Panc1 (cell line): ENCODE measurements around the gene BASP1. TPM values are rescaled to one million over a fixed set of nuclear protein-coding genes. Genes with fewer than 3 reads are reported as not detected.

Source experiments
- ATAC-seq: fragments of 200-7000 bp; cut with Tn5 transposase; 2 replicates; pipeline ENCODE4 v1.9.1; 2020; ENCODE audit warnings: mild to moderate bottlenecking, moderate library complexity
- BruUV-seq: library from RNA; stranded (reverse); fragments of 400-500 nt; replicated peaks from 2 replicates; lab custom pipeline; 2021; lab: Mats Ljungman, UMichigan
- CTCF ChIA-PET: fragments of 300-600 bp; sonication (Branson Sonifier 250); formaldehyde crosslinking; loops from one replicate; lab custom pipeline; 2022; ENCODE audit warnings: antibody characterized with exemption; lab: Charles Lee
- POLR2A ChIA-PET: fragments of 300-600 bp; sonication (Branson Sonifier 250); formaldehyde crosslinking; loops from one replicate; lab custom pipeline; 2022; ENCODE audit warnings: antibody characterized with exemption; lab: Charles Lee
- DNase-seq: peaks from one replicate; pipeline ENCODE4 v3.0.0-alpha.2; 2010; ENCODE audit warnings: low read depth, low spot score
- H3K27ac ChIP-seq: 2 replicates; pipeline ENCODE4 v1.5.1; 2011; ENCODE audit warnings: mild to moderate bottlenecking, low read length, inconsistent platforms
- H3K27me3 ChIP-seq: fragments of 200-500 bp; sonication (Bioruptor generic); 2 replicates; pipeline ENCODE4 v1.6.0; 2014; ENCODE audit warnings: low read length, inconsistent platforms; ENCODE audit not compliant: control insufficient read depth, insufficient read depth
- H3K36me3 ChIP-seq: fragments of 200-500 bp; sonication (Bioruptor generic); 2 replicates; pipeline ENCODE4 v1.5.1; 2014; ENCODE audit warnings: inconsistent platforms, mild to moderate bottlenecking, low read length, moderate library complexity; ENCODE audit not compliant: control insufficient read depth, insufficient read depth
- H3K4me1 ChIP-seq: 2 replicates; pipeline ENCODE4 v1.5.1; 2011; ENCODE audit warnings: inconsistent platforms, mild to moderate bottlenecking, low read length, moderate library complexity; ENCODE audit not compliant: control insufficient read depth, insufficient read depth
- H3K4me3 ChIP-seq, 2 experiments: 2 replicates each; pipeline ENCODE4 v1.5.1; 2011 to 2012; ENCODE audit warnings: low read depth in 2 of 2, low read length in 2 of 2, mild to moderate bottlenecking in 2 of 2, inconsistent platforms in 1 of 2, moderate library complexity in 1 of 2
- H3K9me3 ChIP-seq: fragments of 200-500 bp; sonication (Bioruptor generic); 2 replicates; pipeline ENCODE4 v1.5.1; 2014; ENCODE audit warnings: low read depth, mild to moderate bottlenecking, inconsistent platforms, low read length, moderate library complexity; ENCODE audit not compliant: control insufficient read depth, insufficient read depth
- POLR2AphosphoS5 ChIP-seq: IDR thresholded peaks from 2 replicates; pipeline ENCODE4 v1.6.1; 2012; ENCODE audit warnings: mild to moderate bottlenecking, low read depth, low read length, moderate library complexity
- SIN3A ChIP-seq: IDR thresholded peaks from 2 replicates; pipeline ENCODE4 v1.6.1; 2012; ENCODE audit warnings: low read depth, mild to moderate bottlenecking, low read length, moderate library complexity, borderline replicate concordance; ENCODE audit not compliant: insufficient read depth
- TCF7L2 ChIP-seq: IDR thresholded peaks from 2 replicates; pipeline ENCODE4 v1.6.1; 2011; ENCODE audit warnings: mild to moderate bottlenecking, low read depth, low read length, inconsistent platforms
- in situ Hi-C: cut with HindIII; loops from 2 replicates; pipeline ENCODE4 v1.10.0; 2016; ENCODE audit warnings: low sequenced_read_pairs, low pct_unique_long_range_greater_than_20kb
- intact Hi-C: fragments of 100-400 bp; cut with micrococcal nuclease; formaldehyde crosslinking; loops from one replicate; pipeline ENCODE4 v1.10.0; 2022; ENCODE audit not compliant: unreplicated experiment
- total RNA-seq: library from RNA; stranded (reverse); gene quantifications from one replicate; pipeline ENCODE4 v1.2.1, GENCODE V29; 2021; ENCODE audit not compliant: unreplicated experiment
- TF ChIP-seq, protein P1 (sequence below), 2 experiments: IDR thresholded peaks; 2 replicates each; pipeline ENCODE4 v1.6.1; 2011 to 2012; ENCODE audit warnings: low read depth in 2 of 2, control low read depth in 1 of 2, low read length in 1 of 2, mild to moderate bottlenecking in 1 of 2, moderate library complexity in 1 of 2; ENCODE audit not compliant: insufficient read depth in 1 of 2
- TF ChIP-seq, protein P2 (sequence below): fragments of 450-650 bp; IDR thresholded peaks from 2 replicates; pipeline ENCODE4 v1.5.1; 2017; ENCODE audit warnings: mild to moderate bottlenecking

BASP1 gene
- total RNA-seq, 1 experiment from 2014 or later, result 217 TPM

GRCh38 chr5:17182981-17183380, 34.5 kb upstream of the BASP1 start:
- H3K4me1 ChIP-seq, result no peaks in the 10 kb centered on the region
- in situ Hi-C loops (no loop called here), intact Hi-C loops (no loop called here)
- ATAC-seq (no peak), DNase-seq (no peak)
- H3K9me3 ChIP-seq, result no peaks in the 10 kb centered on the region
- CTCF ChIA-PET, result no interaction called here
- TF ChIP-seq, protein P1, sequence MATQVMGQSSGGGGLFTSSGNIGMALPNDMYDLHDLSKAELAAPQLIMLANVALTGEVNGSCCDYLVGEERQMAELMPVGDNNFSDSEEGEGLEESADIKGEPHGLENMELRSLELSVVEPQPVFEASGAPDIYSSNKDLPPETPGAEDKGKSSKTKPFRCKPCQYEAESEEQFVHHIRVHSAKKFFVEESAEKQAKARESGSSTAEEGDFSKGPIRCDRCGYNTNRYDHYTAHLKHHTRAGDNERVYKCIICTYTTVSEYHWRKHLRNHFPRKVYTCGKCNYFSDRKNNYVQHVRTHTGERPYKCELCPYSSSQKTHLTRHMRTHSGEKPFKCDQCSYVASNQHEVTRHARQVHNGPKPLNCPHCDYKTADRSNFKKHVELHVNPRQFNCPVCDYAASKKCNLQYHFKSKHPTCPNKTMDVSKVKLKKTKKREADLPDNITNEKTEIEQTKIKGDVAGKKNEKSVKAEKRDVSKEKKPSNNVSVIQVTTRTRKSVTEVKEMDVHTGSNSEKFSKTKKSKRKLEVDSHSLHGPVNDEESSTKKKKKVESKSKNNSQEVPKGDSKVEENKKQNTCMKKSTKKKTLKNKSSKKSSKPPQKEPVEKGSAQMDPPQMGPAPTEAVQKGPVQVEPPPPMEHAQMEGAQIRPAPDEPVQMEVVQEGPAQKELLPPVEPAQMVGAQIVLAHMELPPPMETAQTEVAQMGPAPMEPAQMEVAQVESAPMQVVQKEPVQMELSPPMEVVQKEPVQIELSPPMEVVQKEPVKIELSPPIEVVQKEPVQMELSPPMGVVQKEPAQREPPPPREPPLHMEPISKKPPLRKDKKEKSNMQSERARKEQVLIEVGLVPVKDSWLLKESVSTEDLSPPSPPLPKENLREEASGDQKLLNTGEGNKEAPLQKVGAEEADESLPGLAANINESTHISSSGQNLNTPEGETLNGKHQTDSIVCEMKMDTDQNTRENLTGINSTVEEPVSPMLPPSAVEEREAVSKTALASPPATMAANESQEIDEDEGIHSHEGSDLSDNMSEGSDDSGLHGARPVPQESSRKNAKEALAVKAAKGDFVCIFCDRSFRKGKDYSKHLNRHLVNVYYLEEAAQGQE (IDR thresholded peaks at IDR 0.05; ENCODE audit: insufficient read depth in 1 of 2, low read depth in 2 of 2, low read length in 1 of 2), result no peak
- no peak for TF ChIP-seq SIN3A
- no peak for TF ChIP-seq POLR2AphosphoS5
- TF ChIP-seq TCF7L2, result no peak
- TF ChIP-seq, protein P2, sequence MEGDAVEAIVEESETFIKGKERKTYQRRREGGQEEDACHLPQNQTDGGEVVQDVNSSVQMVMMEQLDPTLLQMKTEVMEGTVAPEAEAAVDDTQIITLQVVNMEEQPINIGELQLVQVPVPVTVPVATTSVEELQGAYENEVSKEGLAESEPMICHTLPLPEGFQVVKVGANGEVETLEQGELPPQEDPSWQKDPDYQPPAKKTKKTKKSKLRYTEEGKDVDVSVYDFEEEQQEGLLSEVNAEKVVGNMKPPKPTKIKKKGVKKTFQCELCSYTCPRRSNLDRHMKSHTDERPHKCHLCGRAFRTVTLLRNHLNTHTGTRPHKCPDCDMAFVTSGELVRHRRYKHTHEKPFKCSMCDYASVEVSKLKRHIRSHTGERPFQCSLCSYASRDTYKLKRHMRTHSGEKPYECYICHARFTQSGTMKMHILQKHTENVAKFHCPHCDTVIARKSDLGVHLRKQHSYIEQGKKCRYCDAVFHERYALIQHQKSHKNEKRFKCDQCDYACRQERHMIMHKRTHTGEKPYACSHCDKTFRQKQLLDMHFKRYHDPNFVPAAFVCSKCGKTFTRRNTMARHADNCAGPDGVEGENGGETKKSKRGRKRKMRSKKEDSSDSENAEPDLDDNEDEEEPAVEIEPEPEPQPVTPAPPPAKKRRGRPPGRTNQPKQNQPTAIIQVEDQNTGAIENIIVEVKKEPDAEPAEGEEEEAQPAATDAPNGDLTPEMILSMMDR, result no peak
- POLR2A ChIA-PET, result no interaction called here
- no peak overlapping the region for H3K27ac ChIP-seq
- no peaks in the 10 kb centered on the region for H3K27me3 ChIP-seq
- no peaks in the 10 kb centered on the region for H3K36me3 ChIP-seq
- BruUV-seq, result no TSS peak
- no peak overlapping the region for H3K4me3 ChIP-seq

DNA sequence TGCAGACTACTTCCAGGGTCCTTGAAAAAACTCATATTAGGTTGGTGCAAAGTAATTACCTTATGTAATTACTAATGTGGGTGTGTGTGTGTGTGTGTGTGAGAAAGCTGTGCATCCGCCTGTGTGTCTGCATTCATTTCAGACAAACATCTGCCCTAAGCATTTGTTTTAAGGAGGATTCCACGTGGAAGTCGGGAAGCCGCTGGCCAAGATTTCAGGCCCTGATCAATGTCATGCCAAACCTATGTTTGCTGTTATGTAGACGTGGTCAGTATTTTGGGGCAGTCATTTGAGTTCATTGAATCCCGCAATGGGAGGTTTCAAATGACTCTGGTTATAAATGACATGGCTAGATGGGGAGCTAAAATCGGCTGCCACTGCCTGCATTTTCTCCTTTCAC, 33.6 kb upstream of the BASP1 start:
- in situ Hi-C loops (no loop called here), intact Hi-C loops (no loop called here)
- H3K27ac ChIP-seq, result no peak overlapping the region
- CTCF ChIA-PET, result interaction anchor here (1.8 kb wide), 1 partner anchor 51 kb away, joined by 5 read pairs; no protein-coding TSS in a partner anchor
- no peaks in the 10 kb centered on the region for H3K36me3 ChIP-seq
- H3K4me1 ChIP-seq, result no peaks in the 10 kb centered on the region
- POLR2A ChIA-PET, result no interaction called here
- H3K9me3 ChIP-seq, result no peaks in the 10 kb centered on the region
- BruUV-seq, result no TSS peak
- DNase-seq (no peak), ATAC-seq (no peak)
- TF ChIP-seq, protein P1 (IDR thresholded peaks at IDR 0.05; ENCODE audit: insufficient read depth in 1 of 2, low read depth in 2 of 2, low read length in 1 of 2), result no peak
- TF ChIP-seq TCF7L2, result no peak
- TF ChIP-seq POLR2AphosphoS5, result no peak
- TF ChIP-seq SIN3A, result no peak
- TF ChIP-seq, protein P2, result no peak
- no peaks in the 10 kb centered on the region for H3K27me3 ChIP-seq
- H3K4me3 ChIP-seq, result no peak overlapping the region
